GM12891 (cell line): ENCODE measurements around the gene GHRL.
"Not testable (repeated sequence)": the region's sequence is repeated elsewhere in the genome, so short reads cannot be mapped to it uniquely, and the experiment has no call there.

Experiments
- DNase-seq: peaks from one replicate; pipeline ENCODE4 v3.0.0; 2011; ENCODE audit warnings: low spot score; ENCODE audit not compliant: insufficient read length
- FAIRE-seq: peaks from 2 replicates; lab custom pipeline; 2011; peaks lifted over from hg19 to GRCh38; lab: Jason Lieb, UNC
- PAX5 ChIP-seq: IDR thresholded peaks from 2 replicates; pipeline ENCODE4 v1.6.1; 2011; ENCODE audit warnings: low read length, moderate library complexity, mild to moderate bottlenecking; ENCODE audit not compliant: insufficient read depth, severe bottlenecking
- POLR2A ChIP-seq: IDR thresholded peaks from 2 replicates; pipeline ENCODE4 v1.6.1; 2011; ENCODE audit warnings: low read depth, low read length, control low read depth
- POLR2AphosphoS5 ChIP-seq: IDR thresholded peaks from 2 replicates; pipeline ENCODE4 v1.6.1; 2011; ENCODE audit warnings: low read depth, low read length, control low read depth
- POU2F2 ChIP-seq: IDR thresholded peaks from 2 replicates; pipeline ENCODE4 v1.6.1; 2011; ENCODE audit warnings: low read depth, mild to moderate bottlenecking, control low read depth, low read length, moderate library complexity
- SPI1 ChIP-seq: IDR thresholded peaks from 2 replicates; pipeline ENCODE4 v1.6.1; 2011; ENCODE audit warnings: low read depth, low read length, control low read depth
- TAF1 ChIP-seq: IDR thresholded peaks from 2 replicates; pipeline ENCODE4 v1.6.1; 2011; ENCODE audit warnings: low read depth, low read length, control low read depth

GHRL gene

DNA sequence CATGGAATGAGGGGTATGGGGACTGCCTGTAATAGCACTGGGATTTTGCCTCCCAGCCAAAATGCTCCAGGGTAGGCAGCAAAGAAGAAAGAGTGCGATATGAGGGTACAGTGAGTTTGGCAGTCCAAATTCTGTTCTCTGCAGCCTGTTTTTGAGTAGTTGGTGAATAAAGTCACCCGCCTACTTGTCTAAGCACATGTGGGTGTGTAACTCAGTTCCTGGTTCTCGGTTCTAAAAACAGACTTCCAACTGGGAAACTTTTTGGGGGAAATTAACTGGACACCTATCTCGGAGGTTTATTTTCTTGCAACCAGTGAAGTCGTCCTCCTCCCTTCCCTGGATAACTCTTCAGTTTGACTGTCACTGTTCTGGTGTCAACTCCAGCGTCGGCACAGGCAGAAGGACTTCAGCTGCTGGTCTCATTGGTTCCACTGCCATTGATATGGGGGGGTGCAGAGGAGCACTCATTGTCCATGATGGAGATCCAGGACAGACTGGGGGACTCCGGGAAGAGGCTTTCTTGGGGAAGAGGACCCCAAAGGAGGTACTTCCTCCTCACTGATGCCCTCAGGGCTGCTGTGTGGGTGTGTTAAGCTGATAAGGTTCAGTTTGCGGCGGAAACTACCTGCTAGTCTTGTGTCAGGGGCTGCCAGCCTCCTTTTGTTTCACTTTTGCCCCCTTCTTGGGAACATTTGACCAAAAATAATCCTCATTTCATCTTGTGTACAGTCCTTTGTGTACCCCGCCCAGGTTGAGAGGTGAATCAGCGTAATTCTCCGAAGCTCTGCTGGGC is 13.2 kb downstream of the GHRL start:
- TF ChIP-seq POLR2AphosphoS5 (no peak), POLR2A (no peak), TAF1 (no peak), POU2F2 (no peak), SPI1 (no peak), PAX5 (no peak)
- DNase-seq (no peak), FAIRE-seq (no peak)

DNA sequence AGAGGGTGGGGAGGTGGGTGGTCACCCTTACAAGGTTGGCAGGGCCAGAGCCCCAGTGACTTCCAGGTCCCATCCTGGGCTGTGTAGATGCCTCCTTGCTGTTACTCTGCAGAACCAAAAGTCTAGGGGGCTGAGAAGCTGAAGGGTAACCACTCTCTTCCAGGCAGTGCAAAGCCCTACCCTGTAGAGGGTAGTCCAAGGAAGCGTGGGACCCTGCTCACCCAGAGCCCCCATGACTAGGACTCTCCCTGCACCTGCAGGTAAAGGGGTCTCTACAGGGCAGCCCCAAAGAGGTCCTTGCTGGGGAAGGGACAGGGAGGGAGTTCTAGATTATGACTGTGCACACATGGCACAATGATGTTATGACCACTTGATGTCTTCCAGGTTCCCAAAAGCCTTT is 14.2 kb downstream of the GHRL start:
- FAIRE-seq (no peak), DNase-seq (no peak)
- TF ChIP-seq PAX5 (no peak), SPI1 (no peak), POLR2A (no peak), POLR2AphosphoS5 (no peak), POU2F2 (no peak), TAF1 (no peak)

DNA sequence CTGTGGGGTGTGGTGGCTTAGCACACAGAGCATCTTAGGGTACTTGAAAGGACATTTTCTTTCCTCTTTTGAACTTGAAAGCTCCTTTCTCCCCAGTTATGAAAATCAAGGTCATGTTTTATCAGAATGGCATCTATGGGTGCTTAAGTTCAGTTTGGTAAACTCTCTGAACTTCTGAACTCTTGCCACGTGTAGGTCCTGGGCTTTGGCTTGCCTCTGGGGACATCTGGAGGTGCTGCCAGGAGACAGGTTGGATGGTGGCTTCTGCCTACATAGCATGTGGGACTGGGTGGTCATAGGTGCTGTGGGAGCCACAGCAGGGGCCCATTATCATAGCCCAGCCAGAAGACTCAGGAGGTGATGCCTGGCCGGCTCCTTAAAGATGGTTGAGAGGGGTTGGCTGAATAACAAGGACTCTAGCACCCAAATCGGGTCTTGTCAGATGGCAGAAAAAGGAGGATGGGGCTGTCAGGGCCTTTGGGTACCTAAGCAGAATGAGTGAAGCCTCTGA is 15.6 kb downstream of the GHRL start:
- FAIRE-seq (no peak), DNase-seq (no peak)
- TF ChIP-seq POLR2A (no peak), POLR2AphosphoS5 (no peak), POU2F2 (no peak), SPI1 (no peak), TAF1 (no peak), PAX5 (no peak)

DNA sequence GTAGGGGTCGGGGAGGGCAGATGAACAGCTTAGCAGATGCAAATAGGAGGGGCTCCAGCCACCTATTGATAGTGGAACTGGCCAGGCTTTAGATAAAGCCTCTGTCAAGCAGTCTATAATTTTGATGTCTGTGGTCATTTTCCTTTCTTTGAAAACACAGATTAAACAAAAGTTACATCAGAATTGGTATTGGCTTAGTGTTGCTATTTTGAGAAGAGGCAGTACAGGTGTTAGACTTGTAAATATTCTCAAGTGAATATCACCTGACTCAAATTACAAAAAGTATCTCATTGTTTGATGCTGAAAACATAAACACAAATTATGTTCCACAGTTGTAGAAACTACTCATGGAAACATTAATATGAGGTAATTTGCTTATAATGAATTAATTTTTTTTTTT is 18.1 kb downstream of the GHRL start:
- DNase-seq, result no peak
- no peak for TF ChIP-seq PAX5
- no peak for FAIRE-seq

DNA sequence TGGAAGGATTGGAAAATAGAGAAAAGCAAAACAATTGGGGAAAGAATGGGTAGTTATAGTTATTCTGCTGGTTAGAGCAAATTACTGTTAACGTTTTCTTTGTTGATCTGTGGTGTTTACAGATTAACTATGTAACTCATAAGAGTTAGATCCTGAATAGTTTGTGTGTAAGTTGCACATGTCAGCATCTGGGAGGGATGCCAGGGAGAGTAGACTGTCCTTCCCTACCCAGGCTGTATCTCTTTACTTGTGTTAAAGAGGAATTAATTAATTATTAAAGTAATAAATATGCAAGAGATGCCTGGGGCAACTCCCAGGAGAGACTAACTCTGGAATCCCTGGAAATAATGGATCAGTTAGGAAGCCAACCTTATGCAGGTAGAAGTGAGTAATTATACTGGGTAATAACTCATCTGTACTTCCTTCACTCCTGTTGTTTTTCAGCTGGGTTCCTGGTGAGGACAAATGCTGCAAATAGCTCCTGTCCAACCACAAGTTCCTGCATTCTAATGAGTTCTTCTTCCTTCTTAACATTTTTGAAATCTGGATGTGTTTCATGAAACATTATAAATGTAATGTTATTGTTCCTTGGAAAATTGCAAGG is 18.9 kb downstream of the GHRL start:
- no peak for DNase-seq
- FAIRE-seq, result no peak
- TF ChIP-seq PAX5 (no peak), TAF1 (no peak), POU2F2 (no peak), POLR2AphosphoS5 (no peak), SPI1 (no peak), POLR2A (no peak)

DNA sequence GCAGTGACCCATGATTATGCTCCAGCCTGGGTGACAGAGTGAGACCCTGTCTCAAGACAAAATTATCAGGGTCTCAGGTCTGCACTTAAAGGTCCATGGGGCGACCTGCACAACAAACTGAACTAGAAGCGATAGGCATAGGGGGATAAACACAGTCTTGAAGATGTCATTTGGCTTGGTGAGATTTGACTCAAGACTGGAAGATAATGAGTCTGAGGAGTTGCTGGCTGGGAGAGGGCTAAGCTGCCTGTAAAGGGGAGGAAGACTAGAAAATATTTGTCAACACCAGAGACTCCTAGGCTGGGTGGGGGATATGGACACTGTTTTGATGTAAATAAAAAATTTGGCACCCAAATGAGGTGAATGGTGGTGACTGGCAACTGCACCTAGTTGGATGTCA is 19.8 kb downstream of the GHRL start:
- FAIRE-seq, result no peak
- TF ChIP-seq PAX5 (no peak), POLR2AphosphoS5 (no peak), POU2F2 (no peak), POLR2A (no peak), TAF1 (no peak), SPI1 (no peak)
- DNase-seq, result no peak

DNA sequence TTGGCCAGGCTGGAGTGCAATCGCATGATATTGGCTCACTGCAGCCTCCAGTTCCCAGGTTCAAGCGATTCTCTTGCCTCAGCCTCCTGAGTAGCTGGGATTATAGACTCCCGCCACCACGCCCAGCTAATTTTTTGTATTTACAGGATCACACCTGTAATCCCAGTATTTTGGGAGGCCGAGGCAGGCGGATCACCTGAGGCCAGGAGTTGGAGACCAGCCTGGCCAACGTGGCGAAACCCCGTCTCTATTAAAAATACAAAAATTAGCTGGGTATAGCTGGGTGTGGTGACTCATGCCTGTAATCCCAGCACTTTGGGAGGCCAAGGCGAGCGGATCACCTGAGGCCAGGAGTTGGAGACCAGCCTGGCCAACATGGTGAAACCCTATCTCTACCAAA is 20.3 kb downstream of the GHRL start:
- FAIRE-seq, DNase-seq: not testable (repeated sequence)

DNA sequence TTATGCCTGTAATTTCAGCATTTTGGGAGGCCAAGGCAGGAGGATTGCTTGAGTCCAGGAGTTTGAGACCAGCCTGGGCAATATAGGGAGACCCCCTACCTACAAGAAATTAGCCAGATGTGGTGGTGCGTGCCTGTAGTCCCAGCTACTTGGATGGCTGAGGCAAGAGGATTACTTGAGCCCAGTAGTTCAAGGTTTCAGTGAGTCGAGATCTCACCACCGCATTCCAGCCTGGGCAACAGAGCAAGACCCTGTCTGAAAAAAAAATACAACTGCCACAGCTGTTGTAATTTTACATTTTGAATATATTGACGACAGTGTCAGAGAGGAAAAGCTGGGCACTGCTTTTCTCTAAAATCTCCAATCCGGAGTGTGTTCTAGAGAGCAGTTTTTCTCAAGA is 23.3 kb downstream of the GHRL start:
- TF ChIP-seq TAF1 (no peak), SPI1 (no peak), PAX5 (no peak), POLR2A (no peak), POU2F2 (no peak), POLR2AphosphoS5 (no peak)
- FAIRE-seq (no peak), DNase-seq (no peak)

DNA sequence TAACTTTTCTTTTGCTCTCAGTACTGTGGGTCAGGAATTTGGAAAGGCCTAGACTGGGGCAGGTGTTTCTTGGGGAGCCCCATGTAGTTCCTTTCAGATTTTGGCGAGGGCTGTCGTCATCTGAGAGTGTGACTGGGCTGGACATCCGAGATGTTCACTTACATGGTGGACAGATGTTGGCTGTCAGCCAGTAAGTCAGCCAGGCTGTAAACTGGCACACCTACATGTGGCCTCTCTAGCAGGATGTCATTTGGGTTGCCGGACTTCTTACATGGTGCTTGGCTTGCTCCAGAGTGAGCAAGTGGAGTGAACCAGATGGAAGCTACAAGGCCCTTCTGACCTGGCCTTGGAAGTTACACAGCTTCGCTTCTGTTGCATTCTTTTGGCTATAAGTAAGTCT is 23.8 kb downstream of the GHRL start:
- FAIRE-seq (no peak), DNase-seq (no peak)
- TF ChIP-seq SPI1, result no peak
- no peak for TF ChIP-seq POU2F2
- TF ChIP-seq POLR2A, result no peak
- no peak for TF ChIP-seq POLR2AphosphoS5
- no peak for TF ChIP-seq PAX5
- TF ChIP-seq TAF1, result no peak

DNA sequence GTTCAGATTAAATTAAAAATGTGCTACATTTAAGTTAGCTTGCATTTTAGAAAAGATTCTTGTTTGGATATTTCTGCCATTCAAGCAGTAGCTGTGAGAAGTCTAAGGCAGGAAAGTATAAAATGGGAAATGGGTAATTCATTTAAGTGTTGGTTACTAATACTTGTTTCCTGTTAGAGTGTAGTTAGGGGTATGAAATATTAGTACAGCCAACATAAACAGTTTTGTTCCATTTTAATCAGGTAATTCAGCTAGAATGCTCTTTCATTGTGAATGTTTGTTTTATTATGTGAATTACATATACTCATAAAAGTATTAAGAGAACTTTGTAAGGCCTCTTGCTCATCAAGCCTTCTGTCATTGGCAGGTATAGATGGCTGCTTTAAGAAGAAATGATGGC is 24.6 kb downstream of the GHRL start:
- TF ChIP-seq SPI1, result no peak
- TF ChIP-seq POU2F2, result no peak
- TF ChIP-seq POLR2AphosphoS5, result no peak
- TF ChIP-seq TAF1, result no peak
- no peak for TF ChIP-seq PAX5
- TF ChIP-seq POLR2A, result no peak
- DNase-seq (no peak), FAIRE-seq (no peak)

DNA sequence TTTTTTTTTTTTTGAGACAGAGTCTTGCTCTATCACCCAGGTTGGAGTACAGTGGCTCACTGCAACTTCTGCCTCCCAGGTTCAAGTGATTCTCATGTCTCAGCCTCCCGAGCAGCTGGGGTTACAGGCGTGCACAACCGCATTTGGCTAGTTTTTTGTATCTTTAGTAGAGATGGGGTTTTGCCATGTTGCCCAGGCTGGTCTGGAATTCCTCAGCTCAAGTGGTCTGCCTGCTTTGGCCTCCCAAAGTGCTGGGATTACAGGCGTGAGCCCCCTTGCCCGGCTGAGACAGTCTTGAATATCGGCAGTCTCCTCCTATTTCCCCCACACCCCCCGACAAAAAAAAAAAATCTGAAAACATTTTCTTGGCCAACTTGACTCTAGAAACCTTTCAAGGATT is 25.8 kb downstream of the GHRL start:
- DNase-seq, FAIRE-seq: not testable (repeated sequence)
